NB4 (cell line): ENCODE measurements around the gene NOL9.

Experiments used
- CTCF ChIP-seq: IDR thresholded peaks from one replicate; pipeline ENCODE4 v1.5.1; 2012; ENCODE audit warnings: low read depth, low read length
- MYC ChIP-seq: IDR thresholded peaks from 2 replicates; pipeline ENCODE4 v1.6.1; 2011; ENCODE audit warnings: low read depth, low read length
- POLR2A ChIP-seq: IDR thresholded peaks from 2 replicates; pipeline ENCODE4 v1.6.1; 2011; ENCODE audit warnings: mild to moderate bottlenecking; ENCODE audit not compliant: insufficient read length; ENCODE audit errors: extremely low read depth

GRCh38 chr1:6599141-6599975 is 45.0 kb upstream of the NOL9 start:
- TF ChIP-seq POLR2A (no peak), CTCF (no peak), MYC (0 out of 2 replicates have a peak, but pooled peaks have one; percentile 14)
